Sigmoid colon (tissue), 4 donors: ENCODE data around the gene OSBPL5.

Source experiments
- EP300 ChIP-seq, 4 donors: sonication (generic); formaldehyde crosslinking; IDR thresholded peaks; one replicate each; pipeline ENCODE4 v1.6.1; 2017; ENCODE audit warnings: antibody characterized with exemption in 4 of 4
- POLR2AphosphoS5 ChIP-seq, 4 donors: sonication (generic); formaldehyde crosslinking; IDR thresholded peaks; one replicate each; pipeline ENCODE4 v1.6.1; 2017; ENCODE audit warnings: antibody characterized with exemption in 4 of 4
- TF ChIP-seq, protein P1 (sequence below), 4 experiments: fragments of 450-650 bp in 3 of 4; fragments of 200-600 bp in 1 of 4; IDR thresholded peaks; one replicate each; pipeline ENCODE4 v1.5.1; 2016 to 2019; ENCODE audit warnings: antibody characterized with exemption in 4 of 4, mild to moderate bottlenecking in 3 of 4, moderate library complexity in 2 of 4

DNA sequence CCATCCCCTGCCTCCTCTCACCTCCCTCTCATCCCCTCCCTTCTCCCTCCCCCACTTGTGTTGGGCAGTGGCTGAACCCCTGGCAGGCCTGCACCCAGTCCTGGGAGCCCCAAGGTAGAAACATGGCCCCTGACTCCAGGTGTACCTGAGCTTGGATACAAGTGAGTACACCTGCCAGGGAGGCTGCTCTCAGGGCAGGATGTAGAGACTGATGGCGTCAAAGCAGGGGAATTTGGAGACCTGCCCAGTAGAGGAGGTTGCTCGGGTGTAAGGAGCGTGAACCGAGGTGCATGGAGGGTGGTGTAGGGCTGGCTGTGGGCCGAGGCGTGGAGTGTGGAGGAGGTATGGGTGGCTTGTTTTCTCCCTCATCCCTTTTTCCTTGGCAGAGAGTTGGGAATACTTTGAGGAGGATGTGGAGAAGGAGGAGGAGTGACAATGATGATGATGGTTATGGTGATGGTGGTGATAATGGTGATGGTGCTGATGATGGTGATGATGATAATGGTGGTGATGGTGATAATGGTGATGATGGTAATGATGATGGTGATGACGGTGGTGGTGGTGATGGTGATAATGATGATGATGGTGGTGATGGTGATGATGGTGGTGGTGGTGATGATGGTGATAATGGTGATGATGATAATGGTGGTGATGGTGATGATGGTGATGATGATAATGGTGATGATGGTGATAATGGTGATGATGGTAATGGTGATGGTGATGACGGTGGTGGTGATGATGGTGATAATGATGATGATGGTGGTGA lies 41.2 kb upstream of the OSBPL5 start:
- no peak for TF ChIP-seq POLR2AphosphoS5 (IDR thresholded peaks at IDR 0.05)
- TF ChIP-seq, protein P1, sequence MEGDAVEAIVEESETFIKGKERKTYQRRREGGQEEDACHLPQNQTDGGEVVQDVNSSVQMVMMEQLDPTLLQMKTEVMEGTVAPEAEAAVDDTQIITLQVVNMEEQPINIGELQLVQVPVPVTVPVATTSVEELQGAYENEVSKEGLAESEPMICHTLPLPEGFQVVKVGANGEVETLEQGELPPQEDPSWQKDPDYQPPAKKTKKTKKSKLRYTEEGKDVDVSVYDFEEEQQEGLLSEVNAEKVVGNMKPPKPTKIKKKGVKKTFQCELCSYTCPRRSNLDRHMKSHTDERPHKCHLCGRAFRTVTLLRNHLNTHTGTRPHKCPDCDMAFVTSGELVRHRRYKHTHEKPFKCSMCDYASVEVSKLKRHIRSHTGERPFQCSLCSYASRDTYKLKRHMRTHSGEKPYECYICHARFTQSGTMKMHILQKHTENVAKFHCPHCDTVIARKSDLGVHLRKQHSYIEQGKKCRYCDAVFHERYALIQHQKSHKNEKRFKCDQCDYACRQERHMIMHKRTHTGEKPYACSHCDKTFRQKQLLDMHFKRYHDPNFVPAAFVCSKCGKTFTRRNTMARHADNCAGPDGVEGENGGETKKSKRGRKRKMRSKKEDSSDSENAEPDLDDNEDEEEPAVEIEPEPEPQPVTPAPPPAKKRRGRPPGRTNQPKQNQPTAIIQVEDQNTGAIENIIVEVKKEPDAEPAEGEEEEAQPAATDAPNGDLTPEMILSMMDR (IDR thresholded peaks at IDR 0.05), result no peak
- TF ChIP-seq EP300 (IDR thresholded peaks at IDR 0.05), result no peak
